Measurements from ENCODE around the gene SLC22A13. TPM values are rescaled to one million over a fixed set of nuclear protein-coding genes. Genes with fewer than 3 reads are reported as not detected.

The SLC22A13 gene
- total and polyA plus RNA-seq, 9 of the 15 experiments (the other 6 are each of a cell fraction or from before 2014, with no cell fraction given): 0.09 to 0.49 (median 0.17) TPM; not detected in 3

- FAIRE-seq (no peak), ATAC-seq (no peak), DNase-seq (ENCODE audit: extremely low read depth in 1 of 4, low spot score in 3 of 4) (no peak)
- Histone ChIP-seq H4K20me1 (replicated peaks; ENCODE audit: control insufficient read depth, insufficient read depth, low read length) (peaks cover 5% of the 10 kb centered on the region; the same call in 1 of the 2 replicates), H3K9ac (ENCODE audit: insufficient read depth in 1 of 2, low read depth in 2 of 2, low read length in 2 of 2) (no peak overlapping the region), H2AFZ (ENCODE audit: low read depth, low read length) (no peak overlapping the region), H3K27ac (ENCODE audit: extremely low read depth, low read depth, low read length) (no peak overlapping the region), H3K79me2 (ENCODE audit: control insufficient read depth, insufficient read depth, low read length) (no peaks in the 10 kb centered on the region), H3K4me1 (replicated peaks in 1 of 2; ENCODE audit: control insufficient read depth in 2 of 2, insufficient read depth in 2 of 2, low read length in 2 of 2) (peaks cover 4 to 10% of the 10 kb centered on the region in 2 experiments; a peak in 2 of 5 replicates), H3K27me3 (ENCODE audit: control insufficient read depth in 2 of 2, insufficient read depth in 2 of 2, low read length in 2 of 2) (no peaks in the 10 kb centered on the region), H3K36me3 (ENCODE audit: control insufficient read depth, insufficient read depth, low read length) (no peaks in the 10 kb centered on the region; the same call in 2 of the 3 replicates), H3K9me1 (ENCODE audit: control insufficient read depth, insufficient read depth, low read length) (no peaks in the 10 kb centered on the region), H3K4me3 (no peak overlapping the region), H3K4me2 (ENCODE audit: insufficient read depth, low read length) (no peak overlapping the region), H3K9me3 (replicated peaks; ENCODE audit: control insufficient read depth, insufficient read depth, low read depth, low read length) (no peaks in the 10 kb centered on the region)
- TF ChIP-seq NCOR1 (IDR thresholded peaks at IDR 0.05) (no peak), HDAC8 (tag; IDR thresholded peaks at IDR 0.05) (no peak), PREB (CRISPR knock-in tag; IDR thresholded peaks at IDR 0.05) (no peak), ZSCAN32 (CRISPR knock-in tag; IDR thresholded peaks at IDR 0.05) (no peak), PTTG1 (tag; IDR thresholded peaks at IDR 0.05; ENCODE audit: low read depth) (no peak), ZNF354B (CRISPR knock-in tag; IDR thresholded peaks at IDR 0.05) (no peak), GTF2A2 (tag; IDR thresholded peaks at IDR 0.05) (no peak), ZNF24 (IDR thresholded peaks at IDR 0.05) (no peak), ZNF699 (CRISPR knock-in tag; IDR thresholded peaks at IDR 0.05; ENCODE audit: insufficient replicate concordance) (no peak), ZNF57 (CRISPR knock-in tag; IDR thresholded peaks at IDR 0.05) (no peak), E2F6 (IDR thresholded peaks at IDR 0.05; ENCODE audit: borderline replicate concordance in 1 of 2, extremely low read depth in 1 of 2, insufficient read depth in 1 of 2, insufficient read length in 1 of 2, low read depth in 1 of 2, low read length in 1 of 2, poor library complexity in 1 of 2, severe bottlenecking in 1 of 2) (no peak), ERF (CRISPR knock-in tag; IDR thresholded peaks at IDR 0.05) (no peak), ZBTB34 (CRISPR knock-in tag; IDR thresholded peaks at IDR 0.05) (no peak), NR2C2 (CRISPR knock-in tag; IDR thresholded peaks at IDR 0.05) (no peak), NR2C2 (tag; IDR thresholded peaks at IDR 0.05) (no peak), SNIP1 (IDR thresholded peaks at IDR 0.05; ENCODE audit: low read depth) (no peak), MAFG (tag; conservative IDR thresholded peaks at IDR 0.05) (no peak)
- no TSS peak for BruUV-seq (replicated peaks)
- intact Hi-C loops (cut with micrococcal nuclease) (no loop called here), in situ Hi-C loops (cut with MboI) (no loop called here)
- ChIA-PET CTCF (ENCODE audit: low intra/inter-chr PET ratio) (no interaction called here), POLR2A (no interaction called here)
- WGBS (ENCODE audit: insufficient coverage, low coverage, missing lambda C conversion rate): 58% methylated on average over 2 of the region's 2 CpGs
Observed at GRCh38 chr3:38260474-38260873, 5.1 kb upstream of the SLC22A13 start.

Data from K562 (cell line).